ENCODE data around the gene DGCR2. TPM values are rescaled to one million over a fixed set of nuclear protein-coding genes. Genes with fewer than 3 reads are reported as not detected.
"Not testable (repeated sequence)": the region's sequence is repeated elsewhere in the genome, so short reads cannot be mapped to it uniquely, and the experiment has no call there.

The DGCR2 gene
- total RNA-seq, 2 donors from 2014 or later, result 9.5 to 23.6 TPM

- Mint-ChIP-seq H3K27ac (no peak overlapping the region), H3K9me3 (no peaks in the 10 kb centered on the region), H3K36me3 (no peaks in the 10 kb centered on the region)
- ATAC-seq (peak; percentile 32 to 42), DNase-seq (ENCODE audit: low spot score in 2 of 2) (peak in 1 of 2 donors; percentile 27)
These were observed 16.1 kb downstream of the DGCR2 start for GRCh38 chr22:19105867-19106802.

- H3K9me3 Mint-ChIP-seq, result no peaks in the 10 kb centered on the region
- no peaks in the 10 kb centered on the region for H3K36me3 Mint-ChIP-seq
- ATAC-seq (no peak), DNase-seq (ENCODE audit: low spot score in 2 of 2) (no peak)
- H3K27ac Mint-ChIP-seq, result peak overlapping the region in 1 of 2 donors; percentile 44
These were observed 16.8 kb downstream of the DGCR2 start for GRCh38 chr22:19105456-19105855.

GRCh38 chr22:19103880-19104821 lies 18.1 kb downstream of the DGCR2 start:
- ATAC-seq (no peak), DNase-seq (ENCODE audit: low spot score in 2 of 2) (no peak)
- Mint-ChIP-seq H3K9me3 (no peaks in the 10 kb centered on the region), H3K27ac (peak overlapping the region in 1 of 2 donors; percentile 40), H3K36me3 (no peaks in the 10 kb centered on the region)

DNA sequence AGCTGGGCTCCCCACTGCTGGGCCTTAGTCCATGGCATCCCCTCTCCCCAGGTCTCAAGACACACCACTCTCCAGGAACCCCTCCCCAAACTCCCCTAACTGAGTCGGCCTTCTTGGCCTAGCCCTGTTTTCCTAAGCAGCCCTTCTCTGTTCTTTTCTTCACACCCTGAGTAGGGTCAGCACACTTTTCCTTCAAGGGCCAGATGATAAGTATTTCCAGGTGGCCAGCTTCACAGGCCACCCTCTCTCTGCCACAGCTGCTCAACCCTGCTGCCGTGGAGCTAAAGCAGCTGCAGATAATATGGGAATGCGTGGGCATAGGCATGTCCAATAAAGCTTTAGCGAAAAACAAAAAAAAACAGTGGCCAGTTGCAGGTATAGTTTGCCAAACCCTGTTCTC lies 24.1 kb downstream of the DGCR2 start:
- ATAC-seq (no peak), DNase-seq (ENCODE audit: low spot score in 2 of 2) (no peak)
- H3K9me3 Mint-ChIP-seq, result no peaks in the 10 kb centered on the region
- no peaks in the 10 kb centered on the region for H3K36me3 Mint-ChIP-seq
- peak overlapping the region in 1 of 2 donors; percentile 61 for H3K27ac Mint-ChIP-seq

- ATAC-seq (no peak), DNase-seq (ENCODE audit: low spot score in 2 of 2) (no peak)
- H3K27ac Mint-ChIP-seq, result no peak overlapping the region
- no peaks in the 10 kb centered on the region for H3K36me3 Mint-ChIP-seq
- H3K9me3 Mint-ChIP-seq, result no peaks in the 10 kb centered on the region
These were observed 24.7 kb downstream of the DGCR2 start for GRCh38 chr22:19097518-19097917.

GRCh38 chr22:19096555-19096954 lies 25.7 kb downstream of the DGCR2 start:
- DNase-seq (ENCODE audit: low spot score in 2 of 2) (no peak), ATAC-seq (no peak)
- H3K9me3 Mint-ChIP-seq, result no peaks in the 10 kb centered on the region
- H3K36me3 Mint-ChIP-seq, result no peaks in the 10 kb centered on the region
- no peak overlapping the region for H3K27ac Mint-ChIP-seq

DNA sequence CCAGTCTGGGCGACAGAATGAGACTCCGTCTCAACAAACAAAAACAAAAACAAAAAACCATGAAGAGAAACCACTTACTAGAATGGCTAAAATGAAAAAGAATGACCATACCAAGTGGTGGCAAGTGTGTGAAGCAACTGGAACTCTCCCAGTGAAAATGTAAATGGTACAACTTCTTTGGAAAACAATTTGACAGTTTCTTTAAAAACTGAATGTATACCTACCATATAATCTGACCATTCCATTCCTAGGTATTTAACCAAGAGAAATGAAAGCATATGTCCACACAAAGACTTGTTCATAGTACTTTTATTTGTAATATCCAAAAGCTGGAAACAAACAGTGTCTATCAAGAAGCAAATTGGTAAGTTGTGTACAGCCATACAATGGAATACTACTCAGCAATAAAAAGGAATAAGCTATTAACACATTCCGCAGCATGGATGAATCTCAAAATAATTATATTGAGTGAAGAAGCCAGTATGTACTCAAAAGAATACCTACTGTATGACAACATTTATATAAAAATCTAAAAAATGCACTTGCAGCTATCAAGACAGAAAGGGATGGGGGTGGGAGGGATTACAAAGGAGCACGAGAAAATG lies 27.7 kb downstream of the DGCR2 start:
- DNase-seq (ENCODE audit: low spot score in 2 of 2), result no peak
- Mint-ChIP-seq H3K27ac (peak overlapping the region in 1 of 2 donors; percentile 2), H3K36me3 (no peaks in the 10 kb centered on the region), H3K9me3 (no peaks in the 10 kb centered on the region)
- no peak for ATAC-seq

GRCh38 chr22:19092725-19093124 lies 29.5 kb downstream of the DGCR2 start:
- no peak for ATAC-seq
- H3K27ac Mint-ChIP-seq, result peak overlapping the region in 1 of 2 donors; percentile 4
- H3K36me3 Mint-ChIP-seq, result peaks cover 0 to 7% of the 10 kb centered on the region in 2 donors

DNA sequence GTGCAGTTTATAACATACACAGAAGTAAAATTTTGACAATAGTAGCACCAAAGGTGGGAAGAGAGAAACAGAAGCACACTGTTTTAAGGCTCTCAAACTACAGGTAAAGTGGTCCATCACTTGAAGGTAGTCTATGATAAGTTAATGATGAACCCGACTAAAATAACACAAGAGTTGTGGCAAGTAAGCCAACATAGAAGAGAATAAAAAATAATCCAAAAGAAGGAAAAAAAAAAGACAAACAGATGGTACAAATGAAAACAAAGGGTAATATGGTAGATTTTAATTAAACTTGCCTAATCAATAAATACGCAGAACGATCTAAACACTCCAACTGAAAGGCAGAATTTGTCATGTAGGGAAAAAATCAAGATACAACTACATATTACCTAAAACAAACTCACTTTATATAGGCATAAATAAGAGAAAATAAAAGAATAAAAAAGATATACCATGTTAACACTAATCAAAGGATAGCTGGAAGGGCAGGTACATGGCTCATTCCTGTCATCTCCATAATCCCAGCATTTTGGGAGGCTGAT lies 31.6 kb downstream of the DGCR2 start:
- DNase-seq (ENCODE audit: low spot score in 2 of 2) (no peak), ATAC-seq (no peak)
- Mint-ChIP-seq H3K36me3 (peaks cover 0 to 7% of the 10 kb centered on the region in 2 donors), H3K27ac (no peak overlapping the region), H3K9me3 (no peaks in the 10 kb centered on the region)

More at GRCh38 chr22:19092725-19093124, 29.5 kb downstream of the DGCR2 start:
- no peaks in the 10 kb centered on the region for H3K9me3 Mint-ChIP-seq
- DNase-seq (ENCODE audit: low spot score in 2 of 2), result no peak

- Mint-ChIP-seq H3K36me3 (peaks cover 0 to 7% of the 10 kb centered on the region in 2 donors), H3K27ac (no peak overlapping the region), H3K9me3 (no peaks in the 10 kb centered on the region)
- ATAC-seq (no peak), DNase-seq (ENCODE audit: low spot score in 2 of 2) (no peak)
These were observed 32.0 kb downstream of the DGCR2 start for GRCh38 chr22:19090183-19090582.

- DNase-seq (ENCODE audit: low spot score in 2 of 2) (no peak), ATAC-seq (no peak)
- Mint-ChIP-seq H3K27ac (peak overlapping the region in 1 of 2 donors; percentile 87), H3K36me3 (peaks cover 0 to 7% of the 10 kb centered on the region in 2 donors), H3K9me3 (no peaks in the 10 kb centered on the region)
These were observed 33.2 kb downstream of the DGCR2 start for GRCh38 chr22:19088866-19089595.

GRCh38 chr22:19086896-19087295 lies 35.3 kb downstream of the DGCR2 start:
- H3K36me3 Mint-ChIP-seq, result peaks cover 0 to 7% of the 10 kb centered on the region in 2 donors
- H3K27ac Mint-ChIP-seq, result peak overlapping the region in 1 of 2 donors; percentile 9
- DNase-seq (ENCODE audit: low spot score in 2 of 2), result no peak

DNA sequence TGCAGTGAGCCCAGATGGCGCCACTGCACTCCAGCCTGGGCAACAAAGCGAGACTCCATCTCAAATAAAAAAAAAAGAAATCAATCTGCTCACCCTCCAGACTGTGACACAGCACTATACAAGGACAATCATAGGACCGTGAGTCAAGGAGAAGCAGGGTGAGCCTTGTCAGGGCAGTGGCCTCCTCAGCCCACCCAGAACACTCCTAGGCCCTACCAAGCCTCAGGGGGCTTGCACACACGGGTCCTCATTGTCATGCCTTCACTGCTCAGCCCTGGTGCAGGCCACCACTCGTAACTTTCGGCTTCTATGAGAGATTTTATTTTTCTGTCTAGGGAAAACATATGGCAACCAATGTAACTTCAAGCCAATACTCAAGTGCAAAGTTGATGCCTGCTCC lies 35.8 kb downstream of the DGCR2 start:
- Mint-ChIP-seq H3K9me3 (no peaks in the 10 kb centered on the region), H3K27ac (peak overlapping the region in 1 of 2 donors; percentile 9), H3K36me3 (peaks cover 0 to 7% of the 10 kb centered on the region in 2 donors)
- ATAC-seq (no peak), DNase-seq (ENCODE audit: low spot score in 2 of 2) (no peak)

More at GRCh38 chr22:19086896-19087295, 35.3 kb downstream of the DGCR2 start:
- no peaks in the 10 kb centered on the region for H3K9me3 Mint-ChIP-seq
- ATAC-seq, result no peak

- no peak for DNase-seq (ENCODE audit: low spot score in 2 of 2)
- H3K9me3 Mint-ChIP-seq, result no peaks in the 10 kb centered on the region
- H3K27ac Mint-ChIP-seq, result no peak overlapping the region
- ATAC-seq, result no peak
- peaks cover 0 to 7% of the 10 kb centered on the region in 2 donors for H3K36me3 Mint-ChIP-seq
These were observed 36.9 kb downstream of the DGCR2 start for GRCh38 chr22:19085233-19085718.

DNA sequence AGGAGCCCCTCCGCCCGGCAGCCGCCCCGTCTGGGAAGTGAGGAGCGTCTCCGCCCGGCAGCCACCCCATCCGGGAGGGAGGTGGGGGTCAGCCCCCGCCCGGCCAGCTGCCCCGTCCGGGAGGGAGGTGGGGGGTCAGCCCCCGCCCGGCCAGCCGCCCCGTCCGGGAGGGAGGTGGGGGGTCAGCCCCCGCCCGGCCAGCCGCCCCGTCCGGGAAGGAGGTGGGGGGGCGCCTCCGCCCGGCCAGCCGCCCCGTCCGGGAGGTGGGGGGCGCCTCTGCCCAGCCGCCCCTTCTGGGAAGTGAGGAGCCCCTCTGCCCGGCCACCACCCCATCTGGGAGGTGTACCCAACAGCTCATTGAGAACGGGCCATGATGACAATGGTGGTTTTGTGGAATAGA lies 37.6 kb downstream of the DGCR2 start:
- H3K9me3 Mint-ChIP-seq; H3K36me3 Mint-ChIP-seq; DNase-seq (ENCODE audit: low spot score in 2 of 2); ATAC-seq; H3K27ac Mint-ChIP-seq: not testable (repeated sequence)
